Caco-2 (cell line): ENCODE measurements around the gene CARD11. TPM values are rescaled to one million over a fixed set of nuclear protein-coding genes. Genes with fewer than 3 reads are reported as not detected.

Experiments
- BruUV-seq: library from RNA; stranded (reverse); fragments of 400-500 nt; replicated peaks from 2 replicates; lab custom pipeline; 2021; lab: Mats Ljungman, UMichigan
- CTCF ChIA-PET: fragments of 300-600 bp; sonication (Branson Sonifier 250); formaldehyde crosslinking; loops from one replicate; lab custom pipeline; 2022; ENCODE audit warnings: antibody characterized with exemption; lab: Charles Lee
- POLR2A ChIA-PET: fragments of 300-600 bp; sonication (Branson Sonifier 250); formaldehyde crosslinking; loops from one replicate; lab custom pipeline; 2022; ENCODE audit warnings: antibody characterized with exemption; lab: Charles Lee
- DNase-seq, 2 experiments: peaks; one replicate each; pipeline versions ENCODE4 v3.0.0 to v3.0.0-alpha.2; 2020 to 2022
- H3K27me3 ChIP-seq: replicated peaks from 2 replicates; pipeline ENCODE4 v1.6.0; 2011; ENCODE audit warnings: low read length; ENCODE audit not compliant: control insufficient read depth, insufficient read depth
- H3K36me3 ChIP-seq: 2 replicates; pipeline ENCODE4 v1.5.1; 2011; ENCODE audit warnings: low read length; ENCODE audit not compliant: control insufficient read depth, insufficient read depth
- H3K4me1 ChIP-seq: fragments of 250-450 bp; sonication (Bioruptor Pico); 2 replicates; pipeline ENCODE4 v1.5.1; 2020; ENCODE audit warnings: mild to moderate bottlenecking
- H3K4me3 ChIP-seq: 2 replicates; pipeline ENCODE4 v1.5.1; 2011; ENCODE audit warnings: low read depth, mild to moderate bottlenecking, control low read depth, low read length
- H3K9me3 ChIP-seq: fragments of 250-450 bp; sonication (Bioruptor Pico); 2 replicates; pipeline ENCODE4 v1.5.1; 2020; ENCODE audit warnings: mild to moderate bottlenecking, moderate library complexity
- H3K27ac Mint-ChIP-seq: one replicate; pipeline ENCODE4 v1.8.0; 2022; ENCODE audit warnings: mixed read lengths; ENCODE audit not compliant: unreplicated experiment
- H3K27me3 Mint-ChIP-seq: one replicate; pipeline ENCODE4 v1.8.0; 2022; ENCODE audit warnings: mixed read lengths; ENCODE audit not compliant: insufficient read depth, unreplicated experiment
- H3K36me3 Mint-ChIP-seq: one replicate; pipeline ENCODE4 v1.8.0; 2022; ENCODE audit warnings: mild to moderate bottlenecking, mixed read lengths; ENCODE audit not compliant: insufficient read depth, unreplicated experiment
- H3K4me1 Mint-ChIP-seq: one replicate; pipeline ENCODE4 v1.8.0; 2022; ENCODE audit warnings: low read depth, mixed read lengths; ENCODE audit not compliant: unreplicated experiment
- H3K4me3 Mint-ChIP-seq: one replicate; pipeline ENCODE4 v1.8.0; 2022; ENCODE audit warnings: mild to moderate bottlenecking, moderate library complexity, mixed read lengths; ENCODE audit not compliant: unreplicated experiment
- H3K9me3 Mint-ChIP-seq: one replicate; pipeline ENCODE4 v1.8.0; 2022; ENCODE audit warnings: mixed read lengths; ENCODE audit not compliant: unreplicated experiment
- CTCF ChIP-seq, 2 experiments: fragments of 200-600 bp in 1 of 2; IDR thresholded peaks; 1 replicate in 1 of 2; 2 replicates in 1 of 2; pipeline versions ENCODE4 v1.5.1 to v1.8.0; 2011 to 2022; ENCODE audit warnings: antibody characterized with exemption in 1 of 2, control low read depth in 1 of 2, inconsistent platforms in 1 of 2, low read depth in 1 of 2, low read length in 1 of 2, mild to moderate bottlenecking in 1 of 2, moderate library complexity in 1 of 2; ENCODE audit not compliant: insufficient read depth in 1 of 2, severe bottlenecking in 1 of 2, unreplicated experiment in 1 of 2
- intact Hi-C: fragments of 100-400 bp; cut with micrococcal nuclease; formaldehyde crosslinking; loops from one replicate; pipeline ENCODE4 v1.10.0; 2022; ENCODE audit not compliant: unreplicated experiment
- total RNA-seq: library from RNA; stranded (reverse); gene quantifications from 2 replicates; pipeline ENCODE4 v1.2.3, GENCODE V29; 2022

Gene CARD11
- total RNA-seq, 1 experiment from 2014 or later: 5.4 TPM

- H3K36me3 Mint-ChIP-seq: no peaks in the 10 kb centered on the region
- H3K27me3 Mint-ChIP-seq: no peaks in the 10 kb centered on the region
- H3K27me3 ChIP-seq: no peaks in the 10 kb centered on the region
- H3K36me3 ChIP-seq: no peaks in the 10 kb centered on the region
- no peaks in the 10 kb centered on the region for H3K9me3 ChIP-seq
- H3K27ac Mint-ChIP-seq: no peak overlapping the region
- DNase-seq: no peak
- BruUV-seq: no TSS peak
- H3K4me1 ChIP-seq: peaks cover 7% of the 10 kb centered on the region; the same call in 1 of the 2 replicates
- POLR2A ChIA-PET: no interaction called here
- no peak for TF ChIP-seq CTCF (IDR thresholded peaks at IDR 0.05; ENCODE audit: insufficient read depth in 1 of 2, low read depth in 1 of 2, low read length in 1 of 2, severe bottlenecking in 1 of 2, unreplicated experiment in 1 of 2)
- no peaks in the 10 kb centered on the region for H3K9me3 Mint-ChIP-seq
- H3K4me3 Mint-ChIP-seq: no peak overlapping the region
- H3K4me3 ChIP-seq: no peak overlapping the region
- CTCF ChIA-PET: no interaction called here
- peaks cover 5% of the 10 kb centered on the region for H3K4me1 Mint-ChIP-seq
- intact Hi-C loops: no loop called here
Observed at GRCh38 chr7:2860627-2861133, 183.0 kb downstream of the CARD11 start.

GRCh38 chr7:2859952-2860351, 183.7 kb downstream of the CARD11 start:
- Mint-ChIP-seq H3K4me1 (peaks cover 5% of the 10 kb centered on the region), H3K9me3 (no peaks in the 10 kb centered on the region), H3K4me3 (no peak overlapping the region), H3K36me3 (no peaks in the 10 kb centered on the region), H3K27me3 (no peaks in the 10 kb centered on the region), H3K27ac (no peak overlapping the region)
- CTCF ChIA-PET: no interaction called here
- Histone ChIP-seq H3K4me1 (peaks cover 7% of the 10 kb centered on the region; the same call in 1 of the 2 replicates), H3K4me3 (no peak overlapping the region), H3K9me3 (no peaks in the 10 kb centered on the region), H3K27me3 (no peaks in the 10 kb centered on the region), H3K36me3 (no peaks in the 10 kb centered on the region)
- BruUV-seq: no TSS peak
- POLR2A ChIA-PET: no interaction called here
- intact Hi-C loops: no loop called here
- DNase-seq: no peak
- no peak for TF ChIP-seq CTCF (IDR thresholded peaks at IDR 0.05; ENCODE audit: insufficient read depth in 1 of 2, low read depth in 1 of 2, low read length in 1 of 2, severe bottlenecking in 1 of 2, unreplicated experiment in 1 of 2)

- Mint-ChIP-seq H3K36me3 (no peaks in the 10 kb centered on the region), H3K4me1 (peaks cover 5% of the 10 kb centered on the region), H3K9me3 (no peaks in the 10 kb centered on the region), H3K27me3 (no peaks in the 10 kb centered on the region), H3K27ac (no peak overlapping the region), H3K4me3 (no peak overlapping the region)
- Histone ChIP-seq H3K27me3 (no peaks in the 10 kb centered on the region), H3K4me1 (peaks cover 4% of the 10 kb centered on the region; the same call in 1 of the 2 replicates), H3K4me3 (no peak overlapping the region), H3K36me3 (no peaks in the 10 kb centered on the region), H3K9me3 (no peaks in the 10 kb centered on the region)
- BruUV-seq: no TSS peak
- TF ChIP-seq CTCF (IDR thresholded peaks at IDR 0.05; ENCODE audit: insufficient read depth in 1 of 2, low read depth in 1 of 2, low read length in 1 of 2, severe bottlenecking in 1 of 2, unreplicated experiment in 1 of 2): no peak
- POLR2A ChIA-PET: no interaction called here
- DNase-seq: no peak
- intact Hi-C loops: no loop called here
- CTCF ChIA-PET: no interaction called here
Observed at GRCh38 chr7:2858621-2859020, 185.0 kb downstream of the CARD11 start.
